ENCODE measurements around the gene GAL3ST3.

Gene GAL3ST3

DNA sequence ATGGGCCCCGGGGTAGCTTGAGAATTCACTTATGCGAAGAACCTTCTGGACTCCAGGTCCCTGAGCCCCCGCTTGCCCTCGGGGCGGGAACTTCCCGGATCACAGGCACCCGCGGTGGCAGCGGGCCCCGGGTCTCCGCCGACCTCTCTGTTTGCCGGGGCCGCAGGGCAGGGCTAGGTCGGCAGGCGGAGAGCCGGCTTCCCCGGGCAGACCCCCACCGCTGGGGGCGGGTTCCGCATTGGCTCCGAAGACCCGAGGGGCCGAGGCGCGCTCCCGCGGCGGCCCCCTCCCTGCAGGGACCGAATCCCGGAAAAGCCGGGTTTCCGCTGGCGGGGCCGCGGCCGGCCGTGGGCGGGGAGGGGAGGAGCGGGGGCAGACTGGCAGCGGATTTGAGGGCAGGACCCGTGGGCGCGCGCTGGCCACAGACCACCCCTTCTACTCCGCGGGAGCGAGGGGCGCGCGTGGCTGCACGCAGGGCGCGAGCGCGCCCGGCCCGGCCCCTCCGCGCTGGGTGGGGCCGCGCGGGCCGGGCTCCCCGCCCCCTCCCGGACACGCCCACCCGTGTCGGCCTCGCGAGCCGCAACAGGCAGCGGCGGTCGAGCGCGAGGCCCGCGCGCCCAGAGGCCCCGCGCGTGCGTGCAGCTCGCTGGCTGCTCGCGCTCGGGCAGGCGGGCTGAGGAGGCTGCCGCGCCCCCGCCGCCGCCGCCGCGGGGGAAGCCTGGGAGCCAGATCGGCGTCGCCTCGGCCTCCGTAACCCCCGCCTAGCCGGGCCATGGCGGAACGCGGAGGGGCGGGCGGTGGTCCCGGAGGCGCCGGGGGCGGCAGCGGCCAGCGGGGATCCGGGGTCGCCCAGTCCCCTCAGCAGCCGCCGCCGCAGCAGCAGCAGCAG is 21.0 kb upstream of the GAL3ST3 start, which contains the start of gene PACS1:
PACS1 (plus strand) TSS at position 558 of the 889 bp plus-strand sequence; CDS start at position 773, 215 bp downstream.
- FAIRE-seq: no peak

- FAIRE-seq: no peak
These were observed 20.2 kb upstream of the GAL3ST3 start for GRCh38 chr11:66068923-66069714.

DNA sequence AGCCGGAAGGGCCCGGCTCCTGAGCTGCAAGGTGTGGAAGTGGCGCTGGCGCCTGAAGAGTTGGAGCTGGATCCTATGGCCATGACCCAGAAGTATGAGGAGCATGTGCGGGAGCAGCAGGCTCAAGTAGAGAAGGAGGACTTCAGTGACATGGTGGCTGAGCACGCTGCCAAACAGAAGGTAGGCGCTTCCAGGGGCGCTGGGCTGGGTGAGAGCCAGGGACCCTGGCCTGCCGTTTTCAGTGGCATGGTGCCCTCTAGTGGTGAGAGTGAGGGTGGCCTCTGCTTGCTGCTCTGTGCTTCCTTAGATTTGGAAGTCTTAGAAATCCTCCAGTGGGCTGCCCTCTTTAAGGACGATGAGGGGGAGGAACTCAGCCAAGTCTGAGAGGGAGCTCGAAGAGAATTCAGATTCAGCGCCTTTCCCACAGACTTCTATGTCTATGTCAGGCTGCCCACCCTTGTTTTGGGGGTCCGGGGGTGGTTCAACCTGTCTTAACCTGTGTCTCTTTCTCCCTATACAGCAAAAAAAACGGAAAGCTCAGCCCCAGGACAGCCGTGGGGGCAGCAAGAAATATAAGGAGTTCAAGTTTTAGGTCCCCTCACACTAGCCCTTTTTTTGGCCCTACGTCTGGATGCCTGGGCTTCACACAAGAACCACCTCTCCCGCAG is 19.3 kb upstream of the GAL3ST3 start:
- FAIRE-seq: no peak

DNA sequence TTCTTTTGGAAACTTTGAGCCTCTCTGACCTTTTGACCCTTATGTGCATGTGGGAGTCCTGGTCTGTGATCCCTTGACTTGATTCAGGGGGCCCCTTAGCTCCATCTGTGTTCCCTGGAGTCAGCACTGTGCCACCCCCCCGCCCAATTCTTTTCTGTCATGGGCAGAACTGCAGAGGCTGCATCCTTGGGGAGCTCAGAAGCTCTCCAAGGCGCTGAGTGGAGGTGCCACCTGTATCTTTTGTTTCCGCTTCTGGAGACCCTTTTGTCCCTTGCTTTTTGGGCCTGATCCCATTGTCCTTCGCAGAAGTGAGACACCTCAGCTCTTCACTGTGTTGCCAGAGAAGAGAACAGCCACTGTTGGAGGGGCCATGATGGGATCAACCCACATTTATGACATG is 18.7 kb upstream of the GAL3ST3 start:
- no peak for FAIRE-seq

GRCh38 chr11:66066751-66067150 is 17.8 kb upstream of the GAL3ST3 start:
- no peak for FAIRE-seq

DNA sequence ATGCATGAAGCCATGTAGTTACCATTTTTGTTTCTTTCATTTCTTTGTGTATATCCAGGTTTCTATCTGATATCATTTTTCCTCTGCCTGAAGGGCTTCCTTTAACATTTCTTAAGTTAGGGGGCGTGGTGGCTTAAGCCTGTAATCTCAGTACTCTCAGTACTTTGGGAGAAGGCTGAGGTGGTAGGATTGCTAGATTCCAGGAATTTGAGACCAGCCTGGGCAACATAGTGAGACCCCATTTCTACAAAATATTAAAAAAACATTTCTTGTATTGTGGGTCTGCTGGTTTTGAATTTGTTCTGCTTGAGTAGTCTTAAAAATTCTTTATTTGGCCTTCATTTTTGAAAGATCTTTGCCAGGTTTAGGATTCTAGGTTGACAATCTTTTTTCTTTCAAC is 15.6 kb upstream of the GAL3ST3 start:
- FAIRE-seq: no peak

GRCh38 chr11:66063900-66064299 is 14.9 kb upstream of the GAL3ST3 start:
- no peak for FAIRE-seq

- FAIRE-seq: no peak
These were observed 13.4 kb upstream of the GAL3ST3 start for GRCh38 chr11:66062408-66062807.

- no peak for FAIRE-seq
These were observed 12.3 kb upstream of the GAL3ST3 start for GRCh38 chr11:66061268-66061667.

DNA sequence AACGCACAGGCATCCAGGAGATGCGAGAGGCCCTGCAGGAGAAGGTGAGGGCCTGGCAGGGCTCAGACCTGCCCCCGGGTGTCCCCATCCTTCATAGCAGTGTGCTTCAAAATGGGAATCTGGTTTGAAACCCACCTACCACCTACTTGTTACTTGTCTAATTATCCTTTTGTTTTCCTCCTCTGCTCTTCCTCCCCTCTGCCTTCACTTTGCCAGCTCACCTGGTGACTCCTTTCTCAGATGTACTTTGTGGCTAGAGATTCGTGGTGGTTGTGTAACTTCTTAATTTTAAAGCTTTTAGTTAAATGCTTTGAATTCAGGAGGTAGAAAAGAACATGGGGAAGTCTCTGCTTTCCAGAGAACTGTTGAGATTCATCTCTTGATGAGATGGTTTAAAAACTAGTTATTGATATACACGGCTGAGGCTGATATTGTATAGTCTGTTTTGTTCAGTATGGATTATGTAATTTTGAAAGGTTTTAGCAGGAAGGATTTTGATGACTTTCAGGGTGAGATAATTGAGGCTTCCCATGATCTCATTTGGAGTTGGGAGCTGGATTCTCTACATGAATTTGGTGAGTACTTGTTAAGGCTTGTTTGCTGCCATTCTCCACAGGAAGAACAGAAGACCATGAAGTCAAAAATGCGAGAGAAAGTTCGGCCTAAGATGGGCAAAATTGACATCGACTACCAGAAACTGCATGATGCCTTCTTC is 11.2 kb upstream of the GAL3ST3 start:
- no peak for FAIRE-seq

DNA sequence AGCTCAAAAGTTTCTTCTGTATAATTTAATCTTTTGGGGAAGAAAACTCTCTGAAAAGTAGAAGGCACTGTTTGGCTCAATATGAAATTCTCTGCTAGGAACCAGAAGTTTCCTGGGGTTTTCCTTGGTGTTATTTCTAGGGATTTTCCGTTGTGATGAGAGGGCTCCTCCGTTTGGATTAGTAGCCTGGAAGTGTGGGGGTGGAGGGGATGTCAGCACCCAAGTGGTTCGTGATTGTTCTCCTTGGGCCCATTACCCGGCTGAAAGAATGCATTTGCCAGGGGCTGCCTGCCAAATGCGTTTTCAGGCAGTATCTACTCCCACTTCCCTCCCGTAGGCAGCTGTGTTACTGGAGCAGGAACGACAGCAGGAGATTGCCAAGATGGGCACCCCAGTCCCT is 7.5 kb upstream of the GAL3ST3 start:
- no peak for FAIRE-seq

GRCh38 chr11:66055021-66055420 is 6.1 kb upstream of the GAL3ST3 start:
- no peak for FAIRE-seq

DNA sequence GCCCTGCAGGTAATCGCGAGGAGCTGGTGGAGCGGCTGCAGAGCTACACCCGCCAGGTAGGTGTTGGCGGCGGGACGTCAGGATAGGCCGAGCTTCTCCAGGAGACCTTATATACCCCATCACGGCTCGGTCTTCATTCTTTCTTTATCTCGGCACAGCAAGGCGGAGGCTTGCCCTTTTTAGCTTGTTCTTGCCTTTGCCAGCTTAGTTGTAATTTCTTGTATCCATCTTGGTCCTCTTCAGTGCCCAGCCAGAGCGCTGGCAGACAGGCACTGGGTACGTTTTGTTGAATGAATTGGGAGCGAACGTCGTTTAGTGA is 3.7 kb upstream of the GAL3ST3 start:
- no peak for FAIRE-seq

DNA sequence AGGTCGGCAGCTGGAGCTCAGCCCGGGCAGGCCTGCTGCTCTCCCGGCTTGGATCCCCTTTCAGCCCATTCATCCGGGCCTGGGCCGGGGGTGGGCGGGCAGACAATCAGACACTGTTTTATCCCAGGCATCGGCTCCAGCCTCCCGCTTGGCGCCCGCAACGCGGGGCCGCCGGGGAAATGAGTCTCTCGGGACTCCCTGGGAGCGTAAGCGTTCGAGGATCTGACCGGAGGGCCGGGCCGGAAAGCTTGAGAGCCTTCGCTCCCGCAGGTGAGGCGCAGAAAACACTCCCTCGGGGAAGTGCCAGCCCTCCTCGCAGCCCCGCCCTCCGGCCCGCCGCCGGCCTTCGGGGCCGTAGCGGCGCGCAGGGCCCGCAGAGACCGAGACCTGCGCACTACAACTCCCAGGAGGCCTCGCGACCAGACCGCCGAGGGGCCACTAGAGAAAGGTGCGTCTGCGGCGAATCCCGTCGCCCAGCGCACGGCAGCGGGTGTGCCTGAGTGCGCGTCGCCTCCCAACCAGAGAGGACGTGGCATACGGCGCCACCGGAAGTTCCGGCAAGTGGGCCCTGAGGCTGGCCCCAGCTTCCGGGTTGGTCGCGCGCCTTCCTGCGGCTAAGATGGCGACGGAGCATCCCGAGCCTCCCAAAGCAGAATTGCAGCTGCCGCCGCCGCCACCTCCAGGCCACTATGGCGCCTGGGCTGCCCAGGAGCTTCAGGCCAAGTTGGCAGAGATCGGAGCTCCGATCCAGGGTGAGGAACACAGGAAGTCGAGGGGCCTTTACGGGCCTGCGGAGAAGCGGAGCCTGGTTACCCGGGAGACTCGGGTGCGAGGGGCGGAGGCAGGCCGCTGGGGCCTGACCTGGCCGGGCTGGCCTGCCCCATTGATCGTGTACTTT is 3.1 kb upstream of the GAL3ST3 start, which contains the start of gene SF3B2:
SF3B2 (plus strand) TSS at position 599 of the 898 bp plus-strand sequence; CDS start at position 620, 21 bp downstream.
- FAIRE-seq: peak; percentile 31

- FAIRE-seq: no peak
These were observed 2.4 kb upstream of the GAL3ST3 start for GRCh38 chr11:66051371-66051765.

DNA sequence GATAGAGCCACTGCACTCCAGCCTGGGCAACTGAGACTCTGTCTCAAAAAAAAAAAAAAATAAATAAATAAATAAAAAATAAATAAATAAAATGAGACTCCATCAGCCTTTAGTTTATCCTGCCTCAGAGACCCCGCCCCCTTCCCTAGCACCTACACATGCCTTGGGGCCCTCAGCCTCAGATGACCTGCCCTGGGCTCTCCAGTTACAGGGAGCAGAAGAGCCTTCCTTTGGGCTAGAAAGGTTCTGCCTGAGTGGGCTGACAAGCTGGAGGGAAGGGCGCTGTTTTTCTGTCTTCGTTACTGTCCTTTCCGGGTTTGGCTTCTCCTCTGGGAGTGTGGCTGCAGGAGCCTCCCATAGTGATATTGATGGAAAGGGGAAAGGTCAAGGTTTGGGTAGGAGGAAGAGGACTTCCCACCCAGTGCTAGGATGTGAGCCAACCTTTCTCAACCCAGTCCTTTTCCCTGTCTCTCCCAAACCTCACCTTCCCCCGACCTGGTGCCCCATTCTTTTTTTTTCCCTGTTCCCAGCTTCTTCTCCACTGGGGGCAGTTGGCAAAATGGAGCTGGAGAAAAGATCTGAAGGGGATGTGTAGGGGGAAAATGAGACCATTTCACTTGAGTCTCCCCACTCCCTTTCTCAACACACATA is 1.7 kb upstream of the GAL3ST3 start:
- FAIRE-seq: no peak

DNA sequence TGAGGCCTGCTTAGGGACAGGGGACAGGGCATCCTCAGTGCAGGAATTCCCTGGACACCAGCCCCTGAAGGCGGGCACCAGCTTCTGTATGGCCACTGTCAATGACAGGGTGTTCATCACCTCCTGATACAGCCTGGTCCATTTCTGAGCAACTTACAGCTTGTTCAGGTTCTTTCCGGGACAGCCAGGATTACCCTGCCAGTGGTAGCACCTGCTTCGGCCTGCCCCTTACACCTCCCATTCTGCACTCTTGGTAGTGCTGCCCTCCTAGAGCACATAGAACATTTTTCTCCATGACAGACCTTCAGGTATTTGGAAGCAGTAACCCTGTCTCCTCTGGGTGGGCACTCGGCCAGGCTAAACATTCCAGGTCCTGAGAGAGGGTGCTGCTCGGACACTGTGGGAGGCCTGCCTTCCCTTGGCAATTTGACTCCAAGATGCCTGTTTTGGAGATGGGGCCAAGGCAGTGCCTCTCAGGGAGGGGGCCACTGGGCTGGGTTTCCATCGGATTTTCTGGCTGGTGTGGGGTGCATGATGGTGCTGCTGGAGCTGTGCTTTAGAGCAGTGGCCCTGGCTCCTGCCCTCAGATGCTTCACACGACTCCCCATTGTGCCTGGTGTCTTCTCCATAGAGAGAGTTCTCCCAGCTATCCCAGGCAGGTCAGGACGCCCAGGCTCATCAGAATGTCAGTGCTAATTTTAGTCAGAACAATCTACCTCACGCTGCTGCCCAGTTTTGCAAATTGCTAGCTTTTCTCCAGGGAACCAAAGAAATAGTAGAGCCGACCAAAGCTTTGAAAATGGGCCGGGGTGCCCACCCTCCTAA is 1.2 kb downstream of the GAL3ST3 start:
- no peak for FAIRE-seq

- FAIRE-seq: no peak
These were observed 2.1 kb downstream of the GAL3ST3 start for GRCh38 chr11:66046901-66047300.

- FAIRE-seq: no peak
These were observed 3.8 kb downstream of the GAL3ST3 start for GRCh38 chr11:66045177-66045639.

GRCh38 chr11:66044757-66045156 is 4.2 kb downstream of the GAL3ST3 start:
- FAIRE-seq: no peak
